Stimulated activated naive CD4-positive, alpha-beta T cell (primary cell): ENCODE data around the gene KLK3.
"Not testable (repeated sequence)": the region's sequence is repeated elsewhere in the genome, so short reads cannot be mapped to it uniquely, and the experiment has no call there.

ENCODE experiments used
- DNase-seq, 6 experiments: peaks; one replicate each; lab custom pipeline; 2025; lab: John Stamatoyannopoulos, UW

KLK3 gene

DNA sequence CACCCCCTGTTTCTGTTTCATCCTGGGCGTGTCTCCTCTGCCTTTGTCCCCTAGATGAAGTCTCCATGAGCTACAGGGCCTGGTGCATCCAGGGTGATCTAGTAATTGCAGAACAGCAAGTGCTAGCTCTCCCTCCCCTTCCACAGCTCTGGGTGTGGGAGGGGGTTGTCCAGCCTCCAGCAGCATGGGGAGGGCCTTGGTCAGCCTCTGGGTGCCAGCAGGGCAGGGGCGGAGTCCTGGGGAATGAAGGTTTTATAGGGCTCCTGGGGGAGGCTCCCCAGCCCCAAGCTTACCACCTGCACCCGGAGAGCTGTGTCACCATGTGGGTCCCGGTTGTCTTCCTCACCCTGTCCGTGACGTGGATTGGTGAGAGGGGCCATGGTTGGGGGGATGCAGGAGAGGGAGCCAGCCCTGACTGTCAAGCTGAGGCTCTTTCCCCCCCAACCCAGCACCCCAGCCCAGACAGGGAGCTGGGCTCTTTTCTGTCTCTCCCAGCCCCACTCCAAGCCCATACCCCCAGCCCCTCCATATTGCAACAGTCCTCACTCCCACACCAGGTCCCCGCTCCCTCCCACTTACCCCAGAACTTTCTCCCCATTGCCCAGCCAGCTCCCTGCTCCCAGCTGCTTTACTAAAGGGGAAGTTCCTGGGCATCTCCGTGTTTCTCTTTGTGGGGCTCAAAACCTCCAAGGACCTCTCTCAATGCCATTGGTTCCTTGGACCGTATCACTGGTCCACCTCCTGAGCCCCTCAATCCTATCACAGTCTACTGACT is at the start of gene KLK3:
Gene KLK3, plus strand, starts transcription at position 280 of the 775 bp plus-strand sequence. Its CDS starts 41 bp downstream, at position 321.
- DNase-seq = no peak

DNA sequence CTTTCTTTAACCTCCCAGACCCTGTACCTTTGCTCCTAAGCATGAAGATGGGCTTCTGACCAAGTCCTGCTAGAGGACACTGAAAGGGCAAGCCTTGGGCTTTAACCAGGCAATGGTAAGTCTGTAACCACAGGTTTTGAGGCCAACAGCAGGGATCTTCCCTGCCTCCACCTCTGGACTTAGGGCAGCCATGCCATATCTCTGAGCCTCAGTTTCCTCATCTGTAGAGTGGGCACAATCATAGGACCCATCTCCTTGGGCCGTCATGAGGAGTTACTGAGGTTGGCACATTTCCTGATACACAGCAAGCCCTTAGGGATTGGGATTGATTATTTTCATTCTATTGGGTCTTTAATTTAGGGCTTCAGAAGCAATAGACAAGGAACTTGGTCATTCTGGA is 45.9 kb upstream of the KLK3 start:
- no peak for DNase-seq

DNA sequence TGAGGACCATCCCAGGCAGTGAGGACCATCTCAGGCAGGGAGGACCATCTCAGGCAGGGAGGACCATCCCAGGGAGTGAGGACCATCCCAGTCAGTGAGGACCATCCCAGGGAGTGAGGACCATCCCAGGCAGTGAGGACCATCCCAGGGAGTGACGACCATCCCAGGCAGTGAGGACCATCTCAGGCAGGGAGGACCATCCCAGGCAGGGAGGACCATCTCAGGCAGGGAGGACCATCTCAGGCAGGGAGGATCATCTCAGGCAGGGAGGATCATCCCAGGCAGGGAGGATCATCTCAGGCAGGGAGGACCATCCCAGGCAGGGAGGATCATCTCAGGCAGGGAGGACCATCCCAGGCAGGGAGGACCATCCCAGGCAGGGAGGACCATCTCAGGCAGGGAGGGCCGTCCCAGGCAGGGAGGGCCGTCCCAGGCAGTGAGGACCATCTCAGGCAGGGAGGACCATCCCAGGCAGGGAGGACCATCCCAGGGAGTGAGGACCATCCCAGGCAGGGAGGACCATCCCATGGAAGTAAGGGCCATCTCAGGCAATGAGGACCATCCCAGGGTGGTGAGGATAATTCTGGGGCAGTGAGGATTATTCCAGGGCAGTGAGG is 43.0 kb upstream of the KLK3 start:
- not testable (repeated sequence) for DNase-seq

DNA sequence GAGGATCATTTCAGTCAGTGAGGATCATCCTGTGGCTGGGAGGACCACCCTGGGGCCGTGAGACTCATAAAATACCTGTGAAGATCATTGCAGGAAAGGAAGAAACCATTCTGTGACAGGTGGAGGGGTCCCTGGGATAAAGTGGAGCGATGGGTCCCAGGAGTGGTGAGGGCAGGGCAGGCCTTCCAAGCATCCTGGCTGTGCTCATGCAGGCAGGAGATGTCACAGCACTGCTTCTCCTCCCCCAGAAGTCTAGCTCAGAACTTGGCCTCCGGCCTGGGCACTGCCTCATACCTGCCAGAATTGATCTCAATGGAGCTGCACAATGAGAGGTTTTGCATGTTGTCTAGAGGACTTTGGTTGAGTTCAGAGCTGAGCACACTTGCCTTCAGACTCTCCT is 42.2 kb upstream of the KLK3 start:
- no peak for DNase-seq

DNA sequence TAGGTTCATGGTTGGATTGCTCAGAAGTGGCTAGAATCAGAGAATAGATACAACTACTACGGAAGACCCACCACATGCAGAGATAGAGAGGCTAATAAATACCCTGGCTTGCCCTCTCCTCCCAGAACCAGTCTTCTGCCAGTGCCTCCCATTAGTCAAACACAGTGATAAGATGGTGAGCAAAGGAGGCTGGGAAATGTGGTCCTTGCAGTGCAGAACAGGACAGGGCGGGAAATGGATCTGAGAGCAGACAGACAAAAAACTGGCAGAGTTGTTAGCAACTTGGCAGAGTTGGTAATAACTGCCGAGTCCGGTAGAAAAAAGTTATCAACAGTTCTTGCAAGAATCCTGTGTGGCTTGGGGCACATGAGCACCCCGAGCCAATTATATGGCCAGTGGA is 39.8 kb upstream of the KLK3 start:
- DNase-seq = no peak

DNA sequence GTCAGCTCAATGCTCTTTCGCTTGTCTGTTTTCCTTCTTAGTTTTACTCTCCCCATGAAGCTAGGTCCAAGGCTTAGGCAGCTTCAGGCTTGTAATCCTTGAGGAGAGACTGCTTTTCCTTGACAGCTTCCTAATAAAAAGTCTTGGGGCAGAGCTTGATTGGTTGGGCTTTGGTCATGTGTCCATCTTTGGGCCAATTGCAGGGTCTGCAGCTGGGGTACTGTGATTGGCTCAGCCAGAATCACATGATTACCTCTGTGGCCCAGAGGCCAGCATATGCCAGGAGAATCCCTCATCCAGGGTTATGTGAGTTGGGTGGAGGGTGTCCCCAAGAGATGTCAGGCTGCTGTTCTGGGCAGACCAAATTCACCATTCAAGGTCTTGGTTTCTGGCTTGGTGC is 39.3 kb upstream of the KLK3 start:
- no peak for DNase-seq

DNA sequence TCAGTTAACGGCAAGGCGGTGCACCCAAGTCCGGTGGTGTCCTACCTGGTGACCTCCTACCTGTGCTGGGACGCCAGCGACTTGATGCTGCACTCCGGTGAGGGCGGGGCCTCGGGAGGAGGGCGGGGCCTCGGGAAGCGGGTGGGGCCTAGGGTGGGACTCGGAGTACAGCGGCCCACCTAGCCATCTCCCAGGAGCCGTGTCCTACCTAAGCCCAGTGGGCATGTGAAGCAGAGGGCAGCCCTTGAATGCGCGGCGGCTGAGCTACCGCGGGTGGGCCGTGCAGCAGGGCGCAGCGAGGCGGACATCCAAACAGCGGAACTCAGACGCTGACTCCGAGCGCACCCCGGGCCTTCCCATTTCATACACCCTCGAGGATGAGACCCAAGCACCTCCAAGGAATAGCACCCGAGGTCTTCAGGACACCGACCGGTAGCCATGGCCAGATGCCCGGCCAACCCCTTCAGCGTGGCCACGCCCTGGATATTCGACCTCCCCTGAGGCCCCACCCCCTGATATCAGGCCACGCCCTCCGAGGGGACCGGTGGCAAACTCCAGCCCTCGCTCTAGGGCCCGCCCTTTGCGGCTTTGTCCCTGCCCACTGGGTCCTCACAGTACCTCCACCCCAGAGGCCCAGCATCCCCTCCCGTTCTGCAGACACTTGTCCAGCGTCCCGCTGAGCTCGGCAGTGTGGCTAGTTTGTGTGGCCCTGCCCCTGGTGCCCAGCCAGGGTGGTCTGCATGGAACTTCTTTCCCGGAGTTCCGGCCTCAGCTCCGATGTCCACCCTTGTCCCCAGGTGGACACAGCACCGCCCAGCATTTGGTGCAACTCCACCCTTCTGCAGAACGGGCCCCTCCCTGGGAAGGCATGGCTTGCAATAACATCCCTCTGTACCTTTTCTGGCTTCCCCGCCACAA is 36.5 kb upstream of the KLK3 start:
- peak in 1 of 6 experiments; percentile 8 for DNase-seq

DNA sequence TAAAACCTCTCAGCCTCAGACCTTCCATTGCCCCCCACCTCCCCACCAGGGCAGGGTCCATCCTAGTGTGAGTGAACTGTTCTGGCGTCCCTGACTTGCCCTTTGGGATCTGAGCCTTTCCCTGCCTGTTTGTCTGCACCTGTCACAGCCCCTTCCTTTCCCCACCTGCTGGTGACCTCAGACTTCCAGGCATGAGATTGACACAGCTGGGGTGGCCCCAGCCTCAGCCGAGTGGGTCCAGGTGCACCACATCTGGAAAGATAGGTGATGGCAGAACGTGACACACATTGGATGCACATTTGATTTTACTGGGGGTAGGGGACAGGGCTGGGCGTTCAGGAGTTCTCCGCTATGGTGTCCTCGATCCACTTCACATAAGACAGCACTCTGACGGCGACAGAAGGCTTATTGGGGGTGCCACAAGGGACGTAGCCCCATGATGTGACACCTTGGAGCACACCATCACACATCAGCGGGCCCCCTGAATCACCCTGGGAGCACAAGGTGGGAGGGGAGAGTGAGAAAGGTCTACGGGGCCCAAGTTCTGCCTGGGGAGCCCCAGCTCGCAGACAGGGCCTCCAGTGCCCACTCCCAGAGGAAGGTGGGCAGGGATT is 35.7 kb upstream of the KLK3 start:
- no peak for DNase-seq

DNA sequence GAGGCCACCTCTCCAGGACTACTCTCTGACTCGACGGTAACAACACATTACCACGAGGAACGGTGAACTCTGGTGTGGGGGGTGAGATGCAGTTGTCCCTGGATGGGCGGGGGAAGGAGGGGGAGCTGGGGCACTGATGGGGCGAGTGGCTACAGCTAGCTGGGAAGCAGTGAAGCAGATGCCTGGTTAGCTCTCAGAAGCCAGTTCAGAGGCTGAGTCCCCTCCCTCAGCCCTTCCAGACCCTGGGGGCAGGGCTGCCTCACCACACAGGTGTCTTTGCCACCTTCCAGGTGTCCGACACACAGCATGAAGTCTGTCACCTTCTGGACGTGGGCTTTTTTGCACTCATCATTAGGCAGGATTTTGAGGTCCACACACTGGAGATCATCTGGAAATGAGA is 35.1 kb upstream of the KLK3 start:
- no peak for DNase-seq

DNA sequence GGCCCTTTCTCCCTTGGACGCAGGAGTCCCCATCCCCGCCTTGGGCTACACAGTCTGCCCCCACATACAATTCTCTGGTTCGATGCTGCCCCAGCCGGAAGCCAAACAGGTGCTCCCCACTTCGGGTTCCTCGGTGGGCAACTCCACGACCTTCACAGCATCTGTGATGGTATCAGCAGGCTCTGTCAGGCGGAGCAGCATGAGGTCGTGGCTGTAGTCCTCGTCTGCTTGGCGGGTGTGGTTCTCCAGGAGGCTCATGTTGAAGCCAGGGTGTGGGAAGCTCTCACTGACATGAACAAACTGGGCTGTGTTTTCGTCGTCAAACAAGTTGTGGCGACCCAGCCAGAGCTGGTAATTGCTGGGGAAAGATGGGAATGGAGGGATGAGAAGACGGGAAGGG is 34.6 kb upstream of the KLK3 start:
- DNase-seq = no peak

DNA sequence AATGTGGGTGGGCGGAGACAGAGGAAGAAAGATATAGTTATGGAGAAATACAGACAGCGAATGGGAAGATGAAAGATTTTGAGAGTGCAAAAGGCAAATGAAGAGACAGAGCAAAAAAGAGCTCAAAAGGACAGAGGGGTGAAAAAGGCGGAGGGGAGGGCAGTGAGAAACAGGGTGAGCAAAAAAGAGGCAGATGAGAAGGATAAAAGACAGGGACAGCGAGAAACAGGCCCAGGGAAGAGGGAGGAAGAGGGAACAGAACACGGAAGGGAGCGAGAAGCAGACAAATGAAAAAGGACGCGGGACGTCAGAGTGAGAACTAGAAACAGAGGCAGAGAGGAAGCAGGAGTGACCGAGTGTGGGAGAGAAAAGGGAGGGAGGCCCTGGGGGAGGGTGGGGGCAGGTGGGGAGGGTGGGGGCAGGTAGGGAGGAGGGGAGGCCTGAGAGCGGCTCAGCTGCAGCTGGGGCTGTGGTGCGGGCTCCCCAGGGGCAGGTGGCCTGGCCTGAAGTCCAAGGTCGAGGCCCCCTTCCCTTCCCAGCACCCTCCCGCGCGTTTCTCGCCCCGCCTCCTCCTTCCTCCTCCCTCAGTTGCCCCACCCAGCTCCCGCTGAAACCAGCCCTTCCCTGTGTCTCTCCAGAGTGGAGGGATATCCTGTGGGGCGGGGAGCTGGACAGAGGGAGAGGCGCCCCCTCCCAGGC is 34.0 kb upstream of the KLK3 start:
- DNase-seq = no peak

DNA sequence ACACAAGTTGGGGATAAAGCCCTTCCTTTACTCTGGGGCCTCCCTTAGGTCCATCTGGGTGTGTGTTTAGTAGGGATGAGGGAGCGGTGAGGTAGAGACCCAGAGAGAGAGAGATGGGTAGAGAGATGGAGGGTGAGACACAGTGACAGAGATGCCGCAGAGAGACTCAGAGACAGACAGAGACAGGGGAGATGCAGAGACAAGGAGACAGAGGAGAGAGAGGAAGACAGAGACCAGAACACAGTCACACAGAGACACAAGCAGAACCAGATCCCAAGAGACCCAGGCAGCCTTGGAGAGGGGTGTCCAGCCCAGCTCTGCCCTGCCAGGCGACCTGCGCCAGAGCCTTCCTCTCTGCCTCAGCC is 33.5 kb upstream of the KLK3 start:
- no peak for DNase-seq

DNA sequence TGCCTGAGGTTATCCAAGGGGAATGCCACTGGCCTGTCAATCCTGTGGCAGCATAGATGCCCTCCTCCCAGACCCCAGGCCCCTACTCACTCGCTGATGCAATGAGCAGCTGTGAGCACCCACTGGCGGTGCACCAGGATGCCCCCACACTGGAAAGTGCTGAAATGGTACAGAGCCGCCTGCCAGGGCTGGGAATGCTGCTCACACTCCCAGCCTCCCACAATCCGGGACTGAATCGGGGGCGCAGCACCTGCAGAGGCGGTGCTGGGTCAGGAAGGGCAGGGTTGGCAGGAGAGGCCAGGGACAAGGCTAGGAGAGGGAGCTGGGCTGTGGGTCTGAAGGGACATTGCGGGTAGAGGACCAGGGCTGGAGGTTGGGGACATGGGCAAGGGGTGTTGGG is 33.1 kb upstream of the KLK3 start:
- no peak for DNase-seq

DNA sequence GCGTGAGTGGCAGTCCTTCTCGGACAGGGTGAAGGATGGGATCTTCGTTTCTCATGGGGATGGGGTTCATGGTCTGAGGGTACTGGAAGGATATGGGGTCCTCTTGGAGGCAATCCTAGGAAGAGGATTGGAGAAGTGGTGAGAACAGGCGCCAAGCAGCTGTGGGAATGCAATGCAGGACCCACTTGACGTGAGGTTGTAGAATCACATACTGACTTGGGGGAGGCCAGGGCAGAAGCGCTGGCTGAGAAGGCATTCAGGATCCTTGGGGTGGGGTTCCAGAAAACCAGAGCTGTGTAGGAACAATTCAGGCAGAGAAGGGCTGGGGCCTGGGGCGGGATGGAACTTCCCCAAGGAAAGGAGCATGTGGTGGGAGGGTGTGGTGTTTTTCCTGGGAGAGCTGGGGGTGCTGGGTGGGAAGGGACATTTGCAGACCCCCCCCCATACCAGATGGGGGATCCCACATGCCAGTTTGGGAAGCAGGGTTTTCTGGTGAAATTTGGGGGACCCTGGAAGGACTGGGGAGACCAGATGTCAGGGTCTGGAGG is 32.0 kb upstream of the KLK3 start:
- DNase-seq = no peak

DNA sequence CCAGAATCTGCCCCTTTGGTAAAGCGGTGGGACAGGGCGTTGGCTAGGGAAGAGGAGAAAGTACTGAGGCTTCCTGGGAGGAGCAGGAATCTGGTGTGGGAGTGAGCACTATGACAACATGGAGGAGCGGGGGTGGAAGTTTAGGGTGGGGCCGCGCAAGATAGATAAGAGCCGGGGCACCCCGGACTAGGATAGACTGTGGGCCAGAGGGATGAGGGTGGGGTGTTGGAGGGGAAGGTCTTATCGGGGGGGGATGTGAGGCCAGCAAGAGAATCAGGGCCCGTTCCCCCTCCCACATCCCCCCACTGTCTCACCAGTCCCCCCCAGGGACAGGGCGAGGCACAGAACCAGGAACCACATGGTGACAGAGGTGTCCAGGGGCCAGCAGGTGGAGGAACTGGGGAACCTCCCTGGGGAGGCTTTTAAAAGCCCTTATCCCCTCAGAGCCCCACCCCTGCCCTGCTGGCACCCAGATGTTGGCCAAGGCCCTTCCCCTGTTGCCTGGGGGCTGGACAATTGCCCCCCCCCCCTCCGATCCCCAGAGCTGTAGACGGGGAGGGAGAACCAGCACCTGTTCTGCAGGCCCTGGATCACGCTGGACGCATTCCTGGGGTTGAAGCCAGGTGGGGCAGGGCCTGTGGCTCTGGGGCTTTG is 31.2 kb upstream of the KLK3 start, which contains the start of gene KLK1:
Gene KLK1, minus strand, starts transcription at position 399 of the 654 bp plus-strand sequence. Its CDS starts 39 bp downstream, at position 360.
- DNase-seq = no peak

DNA sequence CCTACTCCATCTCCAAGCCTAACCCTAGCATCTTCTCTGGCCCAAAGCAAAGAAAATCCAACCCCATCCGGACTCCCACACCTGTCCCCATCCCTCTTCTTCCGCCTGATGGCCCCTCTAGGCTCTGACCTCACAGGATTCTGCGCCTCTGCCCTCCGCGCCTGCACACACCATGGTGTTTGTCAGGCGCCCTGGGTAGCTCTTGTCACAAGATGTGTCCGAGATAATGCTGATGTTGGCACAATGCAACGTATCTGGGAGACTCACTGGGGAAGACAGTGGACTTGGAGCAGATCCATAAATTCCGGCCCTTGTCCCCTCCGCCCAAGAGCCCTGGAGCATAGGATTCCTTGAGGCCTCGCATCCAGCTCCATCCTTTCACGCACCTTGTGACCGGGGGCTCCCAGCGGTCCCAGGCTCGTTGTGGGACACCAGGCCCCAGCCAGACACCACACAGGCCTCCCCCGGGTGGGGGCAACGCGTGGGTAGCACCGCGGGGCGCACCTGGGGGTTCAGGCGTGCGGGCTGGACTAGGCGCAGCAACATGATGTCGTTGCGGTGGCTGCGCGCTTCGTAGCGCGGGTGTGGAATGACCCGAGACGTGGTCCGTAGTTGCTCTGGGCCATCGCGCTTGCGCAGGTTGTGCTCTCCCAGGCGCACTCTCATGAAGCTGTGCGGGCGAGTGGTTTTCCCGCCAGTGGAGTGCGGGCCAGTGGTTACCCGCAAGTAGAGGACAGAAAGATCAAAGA is 28.0 kb upstream of the KLK3 start:
- no peak for DNase-seq

DNA sequence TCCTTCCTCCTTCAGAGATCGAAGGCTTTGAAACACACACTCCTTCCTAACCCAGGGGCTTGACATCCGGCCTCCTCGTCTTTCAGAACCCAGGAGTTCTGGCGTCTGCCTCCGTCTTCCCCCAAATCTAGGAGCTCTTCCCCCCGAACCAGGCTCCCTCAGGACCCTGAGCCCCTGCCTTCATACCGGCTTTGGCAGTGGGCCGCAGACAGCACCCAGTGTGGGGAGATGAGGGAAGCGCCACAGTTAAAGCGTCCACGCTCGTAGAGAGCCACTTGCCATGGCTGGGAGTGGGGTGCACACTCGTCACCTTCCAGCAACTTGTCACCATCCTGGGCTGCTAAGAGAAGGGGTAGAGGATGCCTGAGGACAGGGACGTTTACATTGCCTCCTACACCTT is 27.2 kb upstream of the KLK3 start:
- no peak for DNase-seq

DNA sequence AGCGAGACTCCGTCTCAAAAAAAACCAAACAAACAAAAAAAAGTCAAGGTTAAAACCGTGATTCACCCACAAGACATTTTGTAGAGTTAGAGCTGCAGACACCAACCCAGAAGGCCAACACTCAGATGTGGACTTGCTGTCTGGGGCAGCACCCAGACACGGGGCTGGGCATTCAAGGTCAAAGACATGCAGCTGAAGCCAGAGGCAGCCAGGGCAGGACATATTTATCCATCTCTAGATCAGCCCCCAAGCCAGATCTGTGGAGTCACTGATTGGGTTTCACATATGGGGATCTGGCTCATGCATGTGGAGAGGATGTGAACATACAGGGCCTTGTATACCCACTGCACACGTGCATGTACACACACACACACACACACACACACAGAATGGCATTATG is 24.9 kb upstream of the KLK3 start:
- no peak for DNase-seq

DNA sequence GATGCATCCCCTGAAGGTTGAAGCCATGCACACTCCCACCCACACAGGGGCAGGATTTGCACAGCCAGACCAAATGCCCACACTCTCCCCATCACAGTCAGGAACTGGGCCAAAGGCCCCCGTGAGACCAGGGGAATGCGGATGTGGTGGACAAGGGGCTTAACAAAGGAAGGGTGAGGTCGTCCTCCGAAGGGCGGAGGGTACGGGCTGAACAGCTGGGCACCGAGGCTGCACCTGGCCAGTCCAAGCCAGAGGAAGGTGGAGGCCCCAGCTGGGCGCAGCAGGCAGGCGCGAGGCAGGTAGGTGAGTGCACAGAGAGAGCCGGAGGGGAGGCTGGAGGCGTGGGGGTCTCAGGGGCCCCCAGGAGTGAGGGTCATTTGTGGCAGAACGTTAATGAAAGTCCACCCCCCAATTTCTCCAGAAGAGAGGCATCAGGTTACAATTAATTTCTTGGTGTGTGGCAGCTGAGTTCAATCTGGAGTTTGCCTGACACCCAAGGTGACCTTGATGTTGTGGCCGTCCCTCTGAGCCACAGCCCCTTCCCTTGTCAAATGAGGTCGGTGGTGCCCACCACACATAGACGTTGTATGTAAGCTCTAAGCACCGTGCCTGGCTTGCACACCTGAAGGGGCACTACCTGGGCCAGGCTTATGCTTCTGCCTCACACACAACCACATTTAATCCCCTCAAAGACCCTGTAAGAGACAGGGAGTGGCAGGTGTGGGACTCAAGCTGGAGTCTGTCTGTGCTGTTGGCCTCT is 24.3 kb upstream of the KLK3 start:
- DNase-seq = no peak
